GM19372 (cell line): Measurements from ENCODE around the gene FITM1.
A peak's percentile ranks its signal among the peaks of the same experiment; 100 is the strongest.
"Not testable (repeated sequence)": the region's sequence is repeated elsewhere in the genome, so short reads cannot be mapped to it uniquely, and the experiment has no call there.

Source experiments
- ATAC-seq: cut with Tn5 transposase; IDR thresholded peaks from one replicate; pipeline ENCODE4 v1.9.1; 2021; ENCODE audit warnings: mild to moderate bottlenecking, low read depth, moderate library complexity; ENCODE audit not compliant: unreplicated experiment

FITM1 gene

GRCh38 chr14:24096545-24097181 is 33.8 kb upstream of the FITM1 start:
- no peak for ATAC-seq

GRCh38 chr14:24098229-24098926 is 32.1 kb upstream of the FITM1 start:
- no peak for ATAC-seq

GRCh38 chr14:24098927-24099813 is 31.3 kb upstream of the FITM1 start:
- no peak for ATAC-seq

DNA sequence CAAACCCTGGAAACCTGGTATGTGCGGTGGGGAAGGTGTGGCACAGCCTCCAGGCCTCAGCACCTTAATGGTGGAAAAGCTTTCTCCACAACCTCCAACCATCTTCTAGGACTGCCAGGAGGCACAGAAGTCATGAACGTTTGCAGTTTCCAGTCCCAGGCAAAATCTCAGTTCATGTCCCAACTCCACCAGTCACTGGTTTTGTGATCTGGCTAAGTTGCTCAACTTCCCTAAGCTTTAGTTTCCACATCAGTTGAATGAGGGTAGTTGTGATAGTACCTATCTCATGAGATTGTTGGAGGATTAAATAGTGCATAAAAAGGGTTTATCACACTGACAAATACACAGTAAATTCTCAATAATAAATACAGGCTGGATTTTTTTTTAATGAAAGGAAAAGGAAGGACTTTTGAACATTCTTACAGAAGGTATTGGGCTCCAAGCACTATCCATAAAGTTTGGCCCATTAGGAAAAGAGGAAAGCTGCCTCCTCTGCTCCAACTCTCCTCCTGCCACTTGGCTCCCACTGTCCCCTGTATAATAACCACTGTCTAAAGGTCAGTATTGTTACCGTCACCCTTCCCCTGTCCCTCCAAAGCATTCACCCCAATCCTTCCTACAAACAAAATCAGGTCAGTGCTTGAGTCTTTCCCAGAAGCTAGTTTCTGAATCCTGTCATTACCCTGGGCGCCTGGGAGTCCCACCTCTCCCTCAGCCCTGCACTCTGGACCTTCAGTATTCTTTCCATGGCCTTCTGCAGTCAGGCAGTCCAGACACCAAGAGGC is 30.1 kb upstream of the FITM1 start:
- no peak for ATAC-seq

GRCh38 chr14:24100982-24101494 is 29.4 kb upstream of the FITM1 start:
- ATAC-seq: no peak

DNA sequence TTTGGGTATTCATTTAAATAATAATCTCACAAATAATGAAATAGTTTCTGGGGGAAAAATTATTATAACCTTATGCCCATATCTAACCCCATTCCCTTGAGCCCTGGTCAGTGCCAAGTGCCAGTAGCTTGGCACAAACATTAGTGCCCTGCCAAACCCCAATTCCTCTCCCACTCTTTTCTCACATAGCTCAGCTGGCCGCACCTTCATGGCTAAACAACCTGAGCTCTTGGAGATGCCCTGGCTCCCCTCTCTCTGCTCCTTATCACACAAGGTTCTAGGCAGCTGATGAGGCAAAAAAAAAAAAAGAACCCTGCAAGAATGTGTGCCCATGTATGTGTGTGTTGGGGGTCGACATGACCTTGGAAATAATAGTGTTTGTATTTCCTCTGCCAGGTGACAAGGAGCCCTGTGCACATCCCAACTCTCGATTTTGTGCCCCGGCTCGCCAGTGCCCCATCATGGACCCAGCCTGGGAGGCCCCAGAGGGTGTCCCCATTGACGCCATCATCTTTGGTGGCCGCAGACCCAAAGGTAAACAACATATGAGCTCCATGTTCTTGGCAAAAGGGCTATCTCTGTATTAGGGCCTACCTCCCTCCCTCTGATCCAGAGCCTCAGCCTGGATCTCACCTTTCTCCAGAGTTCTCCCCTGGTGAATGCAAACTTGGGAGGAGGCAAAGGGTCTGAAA is 28.0 kb upstream of the FITM1 start:
- ATAC-seq: no peak

GRCh38 chr14:24103451-24103850 is 27.0 kb upstream of the FITM1 start:
- ATAC-seq: no peak

- not testable (repeated sequence) for ATAC-seq
Observed at GRCh38 chr14:24105609-24106239, 24.7 kb upstream of the FITM1 start.

DNA sequence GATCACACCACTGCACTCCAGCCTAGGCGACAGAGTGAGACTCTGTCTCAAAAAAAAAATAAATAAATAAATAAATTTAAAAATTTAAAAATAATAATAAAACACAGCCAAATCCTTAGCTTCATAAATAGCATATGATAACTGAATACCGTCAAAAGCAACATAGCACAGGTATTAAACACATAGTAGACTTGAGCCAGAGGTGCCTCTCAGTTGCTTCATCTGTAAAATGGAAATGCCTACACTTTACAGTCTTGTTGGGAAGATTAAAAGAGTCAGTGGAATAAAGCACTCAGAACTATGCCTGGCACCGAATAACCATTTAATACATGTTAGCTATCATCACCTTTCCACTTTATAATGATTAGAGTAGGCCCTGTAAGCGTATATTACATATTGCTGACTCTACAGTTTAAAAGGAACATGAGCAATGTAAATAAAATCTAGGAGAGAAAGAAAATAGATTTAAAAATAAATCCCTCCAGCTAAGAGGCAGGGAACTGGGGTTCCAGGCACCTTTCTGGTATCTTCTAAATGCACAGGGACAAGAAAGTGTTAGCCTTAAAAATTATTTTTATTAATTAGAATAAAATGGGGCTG is 23.7 kb upstream of the FITM1 start:
- no peak for ATAC-seq

GRCh38 chr14:24108336-24108874 is 22.1 kb upstream of the FITM1 start:
- ATAC-seq: peak; percentile 30

DNA sequence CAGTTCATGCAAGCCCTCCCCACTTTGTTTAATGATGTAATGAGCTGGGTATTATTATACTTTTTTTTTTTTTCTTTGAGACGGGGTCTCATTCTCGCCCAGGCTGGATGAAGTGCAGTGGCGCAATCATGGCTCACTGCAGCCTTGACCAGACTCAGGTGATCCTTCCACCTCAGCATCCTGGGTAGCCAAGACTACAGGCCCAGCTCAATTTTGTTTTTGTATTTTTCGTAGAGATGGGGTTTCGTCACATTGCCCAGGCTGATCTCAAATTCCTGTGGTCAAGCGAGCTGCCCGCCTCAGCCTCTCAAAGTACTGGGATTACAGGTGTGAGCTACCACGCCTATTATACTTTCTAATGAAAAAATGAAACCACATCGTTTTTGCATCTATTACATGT is 20.4 kb upstream of the FITM1 start:
- ATAC-seq: no peak

GRCh38 chr14:24110523-24110922 is 19.9 kb upstream of the FITM1 start:
- no peak for ATAC-seq

- ATAC-seq: no peak
Observed at GRCh38 chr14:24113379-24113800, 17.1 kb upstream of the FITM1 start.

GRCh38 chr14:24113801-24114531 is 16.5 kb upstream of the FITM1 start:
- peak; percentile 16 for ATAC-seq

DNA sequence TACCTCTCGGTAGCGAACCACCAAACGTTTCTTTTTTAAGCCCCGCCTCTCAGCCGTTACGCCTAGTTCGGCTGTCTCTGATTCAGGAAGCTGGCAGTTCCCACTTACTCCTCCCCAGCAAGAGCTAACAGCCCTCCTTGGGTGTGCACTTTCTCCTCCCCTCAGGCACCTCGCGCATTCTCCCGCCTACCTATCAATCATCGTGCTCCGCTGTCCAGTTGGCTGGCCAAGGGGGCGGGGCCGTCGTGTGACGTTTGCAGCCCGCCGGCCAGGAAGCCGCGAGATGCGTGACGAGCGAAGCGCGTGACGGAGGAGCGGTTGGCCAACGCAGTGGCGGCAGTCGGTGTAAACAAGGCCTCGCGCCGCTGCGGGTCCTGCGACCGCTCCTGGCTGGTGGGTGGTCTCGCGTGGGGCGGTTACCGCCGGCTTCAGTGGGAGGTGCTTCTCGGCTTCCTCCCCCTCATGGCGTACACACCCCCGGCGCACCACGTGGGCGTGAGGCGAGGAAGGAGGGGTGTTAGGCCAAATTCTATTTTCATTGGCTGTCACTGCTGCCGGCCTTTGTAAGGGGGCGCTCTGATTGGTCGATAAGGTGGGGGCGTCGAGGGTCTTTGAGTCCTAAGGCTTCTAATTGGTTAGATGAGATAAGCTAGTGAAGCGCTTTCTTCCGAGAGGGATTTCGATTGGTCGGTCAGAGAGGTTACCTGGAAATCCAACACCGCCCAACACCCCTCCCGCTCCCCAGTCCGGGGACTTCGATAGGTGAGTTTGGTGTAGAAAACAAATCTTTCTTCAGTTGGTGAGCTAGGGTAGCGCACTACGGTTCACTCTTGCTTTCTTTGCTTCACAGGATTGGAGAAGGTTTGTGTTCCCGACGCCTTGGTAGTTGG is 15.7 kb upstream of the FITM1 start, which contains the start of the genes DCAF11 and NRL:
TSS of gene DCAF11 (plus strand) at position 246 of the 890 bp plus-strand sequence. CDS start 818 bp downstream, outside the sequence.
TSS of gene NRL (minus strand) at position 418 of the 890 bp plus-strand sequence. CDS start 32,101 bp downstream, outside the sequence.
- ATAC-seq: peak; percentile 78

GRCh38 chr14:24115422-24116127 is 14.9 kb upstream of the FITM1 start:
- no peak for ATAC-seq
